ENCODE measurements around the gene BST1. TPM values are rescaled to one million over a fixed set of nuclear protein-coding genes. Genes with fewer than 3 reads are reported as not detected.

Gene BST1
- total and polyA plus RNA-seq, 10 of the 15 experiments (the other 5 are each of a cell fraction or from before 2014, with no cell fraction given) = 0.04 to 0.42 (median 0.11) TPM; not detected in 1

GRCh38 chr4:15654593-15655222 lies 48.2 kb upstream of the BST1 start (continued):
- TF ChIP-seq ZZZ3 (IDR thresholded peaks at IDR 0.05; ENCODE audit: control insufficient read depth, insufficient read length, low read depth) (no peak), MTA3 (IDR thresholded peaks at IDR 0.05; ENCODE audit: borderline replicate concordance, low read length) (no peak), TAF1 (IDR thresholded peaks at IDR 0.05; ENCODE audit: borderline replicate concordance, low read depth, low read length) (peak; percentile 10; the same call in 1 of the 2 replicates), BHLHE40 (IDR thresholded peaks at IDR 0.05; ENCODE audit: borderline replicate concordance in 1 of 2, low read depth in 2 of 2, low read length in 1 of 2) (peak in 1 of 2 experiments; percentile 56; a peak in 3 of 4 replicates), DPF2 (IDR thresholded peaks at IDR 0.05) (peak; percentile 70), ZNF622 (IDR thresholded peaks at IDR 0.05) (no peak), ZNF687 (IDR thresholded peaks at IDR 0.05) (peak; percentile 9; the same call in 1 of the 2 replicates), NR2F1 (conservative IDR thresholded peaks at IDR 0.05) (peak; percentile 61; the same call in 1 of the 2 replicates)
